Measurements from ENCODE around the gene SYNJ1.
"Not testable (repeated sequence)": the region's sequence is repeated elsewhere in the genome, so short reads cannot be mapped to it uniquely, and the experiment has no call there.

The SYNJ1 gene

GRCh38 chr21:32674731-32675130, 53.1 kb downstream of the SYNJ1 start:
- TF ChIP-seq, protein P1, sequence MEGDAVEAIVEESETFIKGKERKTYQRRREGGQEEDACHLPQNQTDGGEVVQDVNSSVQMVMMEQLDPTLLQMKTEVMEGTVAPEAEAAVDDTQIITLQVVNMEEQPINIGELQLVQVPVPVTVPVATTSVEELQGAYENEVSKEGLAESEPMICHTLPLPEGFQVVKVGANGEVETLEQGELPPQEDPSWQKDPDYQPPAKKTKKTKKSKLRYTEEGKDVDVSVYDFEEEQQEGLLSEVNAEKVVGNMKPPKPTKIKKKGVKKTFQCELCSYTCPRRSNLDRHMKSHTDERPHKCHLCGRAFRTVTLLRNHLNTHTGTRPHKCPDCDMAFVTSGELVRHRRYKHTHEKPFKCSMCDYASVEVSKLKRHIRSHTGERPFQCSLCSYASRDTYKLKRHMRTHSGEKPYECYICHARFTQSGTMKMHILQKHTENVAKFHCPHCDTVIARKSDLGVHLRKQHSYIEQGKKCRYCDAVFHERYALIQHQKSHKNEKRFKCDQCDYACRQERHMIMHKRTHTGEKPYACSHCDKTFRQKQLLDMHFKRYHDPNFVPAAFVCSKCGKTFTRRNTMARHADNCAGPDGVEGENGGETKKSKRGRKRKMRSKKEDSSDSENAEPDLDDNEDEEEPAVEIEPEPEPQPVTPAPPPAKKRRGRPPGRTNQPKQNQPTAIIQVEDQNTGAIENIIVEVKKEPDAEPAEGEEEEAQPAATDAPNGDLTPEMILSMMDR (IDR thresholded peaks at IDR 0.05; ENCODE audit: control insufficient read depth, extremely low read depth, insufficient read depth) = no peak
- no peak for DNase-seq (ENCODE audit: low read depth)
- no peak overlapping the region for H3K4me3 ChIP-seq (ENCODE audit: low read depth, low read length)

GRCh38 chr21:32674038-32674437, 53.8 kb downstream of the SYNJ1 start:
- TF ChIP-seq, protein P1 (IDR thresholded peaks at IDR 0.05; ENCODE audit: control insufficient read depth, extremely low read depth, insufficient read depth) = no peak
- no peak overlapping the region for H3K4me3 ChIP-seq (ENCODE audit: low read depth, low read length)
- no peak for DNase-seq (ENCODE audit: low read depth)

- DNase-seq (ENCODE audit: low read depth) = no peak
- TF ChIP-seq, protein P1 (IDR thresholded peaks at IDR 0.05; ENCODE audit: control insufficient read depth, extremely low read depth, insufficient read depth) = no peak
- H3K4me3 ChIP-seq (ENCODE audit: low read depth, low read length) = no peak overlapping the region
Observed at GRCh38 chr21:32666258-32666657, 61.6 kb downstream of the SYNJ1 start.

GRCh38 chr21:32664095-32664494, 63.7 kb downstream of the SYNJ1 start:
- not testable (repeated sequence) for H3K4me3 ChIP-seq (ENCODE audit: low read depth, low read length); DNase-seq (ENCODE audit: low read depth)

DNA sequence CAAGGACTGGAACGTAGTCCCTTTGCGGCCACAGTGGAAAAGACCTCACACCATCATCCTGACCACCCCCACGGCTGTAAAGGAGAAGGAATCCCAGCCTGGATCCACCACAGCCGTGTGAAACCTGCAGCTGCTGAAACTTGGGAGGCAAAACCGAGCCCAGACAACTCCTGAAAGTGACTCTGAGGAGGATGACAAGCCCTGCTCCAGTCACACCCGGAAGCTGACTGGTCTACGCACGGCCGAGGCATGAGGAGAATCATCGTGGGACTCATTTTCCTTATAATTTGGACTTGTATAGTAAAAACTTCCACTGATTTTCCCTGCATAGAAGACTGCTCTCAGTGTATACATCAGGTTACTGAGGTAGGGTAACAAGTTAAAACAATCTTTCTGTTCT, 65.8 kb downstream of the SYNJ1 start:
- DNase-seq (ENCODE audit: low read depth); H3K4me3 ChIP-seq (ENCODE audit: low read depth, low read length): not testable (repeated sequence)

- H3K4me3 ChIP-seq (ENCODE audit: low read depth, low read length) = peak overlapping the region; percentile 8; the same call in 1 of the 2 replicates
- peak; percentile 58 for DNase-seq (ENCODE audit: low read depth)
Observed at GRCh38 chr21:32661026-32661782, 66.6 kb downstream of the SYNJ1 start.

- no peak for DNase-seq (ENCODE audit: low read depth)
- TF ChIP-seq, protein P1 (IDR thresholded peaks at IDR 0.05; ENCODE audit: control insufficient read depth, extremely low read depth, insufficient read depth) = no peak
- no peak overlapping the region for H3K4me3 ChIP-seq (ENCODE audit: low read depth, low read length)
Observed at GRCh38 chr21:32658524-32658923, 69.3 kb downstream of the SYNJ1 start.

DNA sequence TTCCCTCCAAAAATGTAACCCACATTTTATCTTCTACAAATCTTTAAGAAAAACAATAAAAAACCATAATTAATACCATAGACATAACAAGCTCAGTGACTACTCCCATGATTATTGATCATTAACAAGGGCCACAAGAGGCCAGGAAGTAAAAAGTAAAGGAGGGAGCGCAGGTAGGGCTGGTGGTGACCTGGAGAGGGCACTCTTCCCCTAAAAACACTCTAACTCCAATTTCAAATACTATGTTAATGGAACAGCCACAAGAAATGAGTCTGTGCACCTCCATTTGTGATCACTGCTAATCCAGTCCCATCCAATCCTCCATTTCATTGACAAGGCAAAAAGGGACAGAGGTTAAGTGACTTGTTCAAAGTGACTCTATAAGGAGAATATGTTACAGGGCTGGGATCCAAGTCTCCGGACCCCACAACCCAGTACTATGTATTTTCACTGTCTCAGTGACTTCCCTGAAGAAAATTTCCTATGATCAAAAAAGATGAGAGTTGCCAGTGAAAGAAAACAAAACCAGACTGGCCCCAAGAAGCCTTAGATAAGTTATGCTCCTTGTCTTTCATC, 74.4 kb downstream of the SYNJ1 start:
- no peak for DNase-seq (ENCODE audit: low read depth)
- H3K4me3 ChIP-seq (ENCODE audit: low read depth, low read length) = no peak overlapping the region
- TF ChIP-seq, protein P1 (IDR thresholded peaks at IDR 0.05; ENCODE audit: control insufficient read depth, extremely low read depth, insufficient read depth) = peak; percentile 79

Measured in LNCaP clone FGC (cell line).